ENCODE measurements around the gene DYNC2H1.

DYNC2H1 gene

GRCh38 chr11:103494491-103494890 is 385.3 kb downstream of the DYNC2H1 start:
- Histone ChIP-seq H3K27me3 (ENCODE audit: insufficient read depth, low read length) (no peaks in the 10 kb centered on the region), H3K4me3 (ENCODE audit: low read length) (no peak overlapping the region), H3K9ac (ENCODE audit: low read depth, low read length) (no peak overlapping the region), H3K27ac (ENCODE audit: low read depth, low read length) (no peak overlapping the region), H3K36me3 (ENCODE audit: insufficient read depth, low read length) (no peaks in the 10 kb centered on the region), H3K4me1 (ENCODE audit: insufficient read depth, low read length) (no peaks in the 10 kb centered on the region; the same call in 1 of the 2 replicates), H3K9me3 (ENCODE audit: insufficient read depth, low read depth, low read length) (peaks cover 18% of the 10 kb centered on the region)
- WGBS = 94% methylated on average over 1 of the region's 1 CpG

- 100% methylated on average over 1 of the region's 1 CpG for WGBS
- Histone ChIP-seq H3K36me3 (ENCODE audit: insufficient read depth, low read length) (no peaks in the 10 kb centered on the region), H3K4me3 (ENCODE audit: low read length) (no peak overlapping the region), H3K9ac (ENCODE audit: low read depth, low read length) (no peak overlapping the region), H3K27ac (ENCODE audit: low read depth, low read length) (no peak overlapping the region), H3K9me3 (ENCODE audit: insufficient read depth, low read depth, low read length) (no peaks in the 10 kb centered on the region), H3K4me1 (ENCODE audit: insufficient read depth, low read length) (no peaks in the 10 kb centered on the region; the same call in 1 of the 2 replicates), H3K27me3 (ENCODE audit: insufficient read depth, low read length) (no peaks in the 10 kb centered on the region)
Measured at GRCh38 chr11:103497268-103497667, 388.0 kb downstream of the DYNC2H1 start.

GRCh38 chr11:103499710-103500340 is 390.6 kb downstream of the DYNC2H1 start:
- no peak overlapping the region for H3K4me3 ChIP-seq (ENCODE audit: low read length)
- H3K36me3 ChIP-seq (ENCODE audit: insufficient read depth, low read length) = no peaks in the 10 kb centered on the region
- no peak overlapping the region for H3K27ac ChIP-seq (ENCODE audit: low read depth, low read length)
- H3K9ac ChIP-seq (ENCODE audit: low read depth, low read length) = no peak overlapping the region
- no peaks in the 10 kb centered on the region for H3K27me3 ChIP-seq (ENCODE audit: insufficient read depth, low read length)
- H3K9me3 ChIP-seq (ENCODE audit: insufficient read depth, low read depth, low read length) = no peaks in the 10 kb centered on the region
- no peaks in the 10 kb centered on the region; the same call in 1 of the 2 replicates for H3K4me1 ChIP-seq (ENCODE audit: insufficient read depth, low read length)
- no CpG with 5 or more reads among the region's 3 CpGs for WGBS

GRCh38 chr11:103515283-103515682 is 406.1 kb downstream of the DYNC2H1 start:
- Histone ChIP-seq H3K9ac (ENCODE audit: low read depth, low read length) (no peak overlapping the region), H3K4me1 (ENCODE audit: insufficient read depth, low read length) (no peaks in the 10 kb centered on the region), H3K36me3 (ENCODE audit: insufficient read depth, low read length) (no peaks in the 10 kb centered on the region), H3K27me3 (ENCODE audit: insufficient read depth, low read length) (no peaks in the 10 kb centered on the region), H3K27ac (ENCODE audit: low read depth, low read length) (no peak overlapping the region), H3K9me3 (ENCODE audit: insufficient read depth, low read depth, low read length) (no peaks in the 10 kb centered on the region), H3K4me3 (ENCODE audit: low read length) (no peak overlapping the region)
- 86% methylated on average over 1 of the region's 1 CpG for WGBS

DNA sequence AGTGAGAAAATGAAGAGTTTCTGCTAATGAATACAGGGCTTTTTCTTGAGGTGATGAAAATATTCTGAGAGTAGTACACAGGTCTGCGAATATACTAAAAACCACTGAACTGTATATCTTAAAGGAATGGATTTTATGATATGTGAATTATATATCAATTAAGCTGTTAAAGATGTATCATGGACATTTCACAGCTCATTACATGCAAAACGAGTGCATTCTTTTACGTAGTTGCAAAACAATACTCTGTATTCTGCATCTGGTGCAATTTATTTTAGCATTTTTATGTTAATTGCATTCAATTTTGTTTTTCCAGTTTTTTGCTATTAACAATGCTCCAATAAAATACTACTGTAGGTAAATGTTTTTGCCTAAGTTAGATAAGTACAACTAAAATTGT is 411.6 kb downstream of the DYNC2H1 start:
- Histone ChIP-seq H3K9me3 (ENCODE audit: insufficient read depth, low read depth, low read length) (no peaks in the 10 kb centered on the region), H3K27ac (ENCODE audit: low read depth, low read length) (no peak overlapping the region), H3K27me3 (ENCODE audit: insufficient read depth, low read length) (no peaks in the 10 kb centered on the region), H3K36me3 (ENCODE audit: insufficient read depth, low read length) (no peaks in the 10 kb centered on the region), H3K9ac (ENCODE audit: low read depth, low read length) (no peak overlapping the region), H3K4me3 (ENCODE audit: low read length) (no peak overlapping the region), H3K4me1 (ENCODE audit: insufficient read depth, low read length) (no peaks in the 10 kb centered on the region)
- 100% methylated on average over 2 of the region's 3 CpGs for WGBS

GRCh38 chr11:103525069-103525468 is 415.8 kb downstream of the DYNC2H1 start:
- 100% methylated on average over 1 of the region's 2 CpGs for WGBS
- Histone ChIP-seq H3K36me3 (ENCODE audit: insufficient read depth, low read length) (no peaks in the 10 kb centered on the region), H3K9me3 (ENCODE audit: insufficient read depth, low read depth, low read length) (no peaks in the 10 kb centered on the region), H3K27ac (ENCODE audit: low read depth, low read length) (no peak overlapping the region), H3K9ac (ENCODE audit: low read depth, low read length) (no peak overlapping the region), H3K27me3 (ENCODE audit: insufficient read depth, low read length) (no peaks in the 10 kb centered on the region), H3K4me1 (ENCODE audit: insufficient read depth, low read length) (peaks cover 20% of the 10 kb centered on the region), H3K4me3 (ENCODE audit: low read length) (no peak overlapping the region)

DNA sequence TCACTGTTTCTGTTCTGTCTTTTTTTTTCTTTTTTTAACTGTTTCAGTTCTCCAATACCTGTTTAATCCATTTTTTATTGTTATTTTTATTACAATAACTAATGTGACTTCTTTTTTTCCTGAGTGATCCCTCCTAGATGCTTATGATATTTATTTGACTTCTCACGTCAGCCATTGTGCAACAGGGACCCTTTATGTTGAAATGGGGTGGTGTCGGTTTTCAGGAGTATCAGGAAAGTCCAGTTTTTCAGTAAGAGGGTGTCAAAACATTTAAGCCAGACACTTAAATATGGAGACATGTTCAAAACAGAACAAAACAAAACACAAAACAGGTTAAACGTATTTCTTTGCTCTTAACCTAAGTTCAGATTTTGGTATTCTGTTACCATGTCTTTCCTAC is 418.8 kb downstream of the DYNC2H1 start:
- Histone ChIP-seq H3K9me3 (ENCODE audit: insufficient read depth, low read depth, low read length) (no peaks in the 10 kb centered on the region), H3K4me3 (ENCODE audit: low read length) (no peak overlapping the region), H3K4me1 (ENCODE audit: insufficient read depth, low read length) (peaks cover 20% of the 10 kb centered on the region), H3K27ac (ENCODE audit: low read depth, low read length) (no peak overlapping the region), H3K9ac (ENCODE audit: low read depth, low read length) (no peak overlapping the region), H3K36me3 (ENCODE audit: insufficient read depth, low read length) (no peaks in the 10 kb centered on the region), H3K27me3 (ENCODE audit: insufficient read depth, low read length) (no peaks in the 10 kb centered on the region)
- WGBS = 95% methylated on average over 2 of the region's 3 CpGs

- 58% methylated on average over 2 of the region's 2 CpGs for WGBS
- Histone ChIP-seq H3K9ac (ENCODE audit: low read depth, low read length) (no peak overlapping the region), H3K4me1 (ENCODE audit: insufficient read depth, low read length) (peaks cover 20% of the 10 kb centered on the region), H3K36me3 (ENCODE audit: insufficient read depth, low read length) (no peaks in the 10 kb centered on the region), H3K4me3 (ENCODE audit: low read length) (no peak overlapping the region), H3K27ac (ENCODE audit: low read depth, low read length) (no peak overlapping the region), H3K27me3 (ENCODE audit: insufficient read depth, low read length) (no peaks in the 10 kb centered on the region), H3K9me3 (ENCODE audit: insufficient read depth, low read depth, low read length) (no peaks in the 10 kb centered on the region)
Measured at GRCh38 chr11:103528596-103528995, 419.4 kb downstream of the DYNC2H1 start.

DNA sequence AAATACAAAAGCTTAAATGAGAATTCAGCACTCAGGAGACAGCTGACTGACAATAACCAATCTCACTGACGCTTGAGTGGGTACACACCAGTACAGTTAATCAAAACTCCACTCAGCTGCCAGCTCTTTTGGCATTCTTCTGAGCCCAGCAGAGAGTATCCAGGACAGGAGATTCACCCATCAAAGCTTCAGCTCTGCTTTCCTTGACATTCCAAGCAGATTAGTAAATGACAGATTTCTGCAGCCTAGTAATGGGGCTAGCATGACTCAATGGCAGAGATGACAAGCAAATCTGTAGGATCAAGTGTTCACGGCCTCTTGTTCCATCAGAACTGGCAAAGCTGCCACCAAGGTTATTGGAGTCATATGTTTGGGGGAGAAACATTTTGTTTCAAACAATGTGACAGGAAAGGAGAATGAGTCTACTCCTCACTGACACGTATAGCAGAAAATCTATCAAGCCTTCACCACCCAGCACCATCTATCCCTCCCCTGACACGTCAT is 420.0 kb downstream of the DYNC2H1 start:
- H3K27me3 ChIP-seq (ENCODE audit: insufficient read depth, low read length) = no peaks in the 10 kb centered on the region
- 81% methylated on average over 2 of the region's 4 CpGs for WGBS
- peaks cover 20% of the 10 kb centered on the region for H3K4me1 ChIP-seq (ENCODE audit: insufficient read depth, low read length)
- no peaks in the 10 kb centered on the region for H3K9me3 ChIP-seq (ENCODE audit: insufficient read depth, low read depth, low read length)
- no peak overlapping the region for H3K4me3 ChIP-seq (ENCODE audit: low read length)
- H3K36me3 ChIP-seq (ENCODE audit: insufficient read depth, low read length) = no peaks in the 10 kb centered on the region
- no peak overlapping the region for H3K9ac ChIP-seq (ENCODE audit: low read depth, low read length)
- no peak overlapping the region for H3K27ac ChIP-seq (ENCODE audit: low read depth, low read length)

Data from HUES64 (cell line).